ENCODE data around the gene VWA8. TPM values are rescaled to one million over a fixed set of nuclear protein-coding genes. Genes with fewer than 3 reads are reported as not detected.

VWA8 gene
- total and polyA plus RNA-seq, 7 experiments from 2014 or later = 4.8 to 26.3 (median 21.6) TPM

DNA sequence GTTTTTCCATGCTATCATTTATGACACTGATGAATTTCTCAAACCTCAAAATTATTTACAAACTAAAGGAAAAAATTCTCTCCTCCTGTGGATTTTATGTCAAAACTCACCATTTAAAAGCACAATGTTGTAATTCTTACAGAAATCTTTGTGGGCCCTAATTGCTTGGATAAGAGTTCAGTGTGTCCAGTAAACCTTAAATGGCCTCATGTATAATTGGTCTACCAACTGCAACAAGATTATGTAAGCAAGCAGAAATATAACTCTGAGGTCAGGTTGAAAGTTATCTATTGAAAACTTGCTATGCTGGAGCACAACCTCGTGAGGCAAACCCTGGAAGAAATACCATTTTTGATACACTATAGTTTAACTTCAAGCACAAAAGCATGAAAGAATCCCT is 22.0 kb downstream of the VWA8 start:
- Mint-ChIP-seq H3K9me3 (peaks cover 0 to 8% (median 0%) of the 10 kb centered on the region in 11 donors), H3K4me1 (peaks cover 3 to 32% (median 21%) of the 10 kb centered on the region in 7 donors), H3K27me3 (no peaks in the 10 kb centered on the region), H3K27ac (no peak overlapping the region), H3K4me3 (no peak overlapping the region), H3K36me3 (peaks cover 0 to 47% (median 32%) of the 10 kb centered on the region in 5 donors)
- POLR2A ChIA-PET = interaction anchor here (1.1 kb wide), 1 partner anchor 25 kb away, joined by 3 read pairs; no protein-coding TSS in a partner anchor
- H3K4me3 ChIP-seq (ENCODE audit: low read length) = no peak overlapping the region
- no peaks in the 10 kb centered on the region for H3K27me3 ChIP-seq (ENCODE audit: control insufficient read depth in 2 of 2, insufficient read depth in 2 of 2, low read length in 2 of 2)
- H3K4me1 ChIP-seq (ENCODE audit: control insufficient read depth in 2 of 2, insufficient read depth in 2 of 2, low read length in 2 of 2) = no peaks in the 10 kb centered on the region
- peaks cover 0 to 5% (median 0%) of the 10 kb centered on the region in 3 experiments for H3K36me3 ChIP-seq (ENCODE audit: control insufficient read depth in 2 of 3, insufficient read depth in 3 of 3, low read length in 3 of 3)
- H3K9me3 ChIP-seq (ENCODE audit: control insufficient read depth in 2 of 3, low read length in 3 of 3) = no peaks in the 10 kb centered on the region
- ATAC-seq (no peak), DNase-seq (no peak)
- CTCF ChIA-PET = no interaction called here
- H3K27ac ChIP-seq (ENCODE audit: low read depth, low read length) = no peak overlapping the region
- intact Hi-C loops (cut with micrococcal nuclease) = no loop called here

DNA sequence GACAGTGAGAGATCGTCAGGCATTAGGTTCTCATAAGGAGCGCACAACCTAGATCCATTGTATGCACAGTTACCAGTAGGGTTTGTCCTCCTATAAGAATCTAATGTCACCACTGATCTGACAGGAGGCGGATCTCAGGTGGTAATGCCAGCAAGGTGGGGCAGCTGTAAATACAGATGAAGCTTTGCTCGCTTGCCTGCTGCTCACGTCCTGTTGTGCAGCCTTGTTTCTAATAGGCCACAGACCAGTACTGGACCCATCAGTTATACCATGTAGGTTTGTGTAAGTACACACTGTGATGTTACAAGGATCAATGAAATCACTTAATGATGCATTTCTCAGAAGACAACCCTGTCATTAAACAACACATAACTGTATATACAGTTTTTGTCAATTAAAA is 23.5 kb downstream of the VWA8 start:
- H3K27me3 ChIP-seq (ENCODE audit: control insufficient read depth in 2 of 2, insufficient read depth in 2 of 2, low read length in 2 of 2) = no peaks in the 10 kb centered on the region
- H3K36me3 Mint-ChIP-seq = peaks cover 3 to 46% (median 39%) of the 10 kb centered on the region in 5 donors
- ATAC-seq (no peak), DNase-seq (no peak)
- CTCF ChIA-PET = no interaction called here
- H3K27ac ChIP-seq (ENCODE audit: low read depth, low read length) = no peak overlapping the region
- intact Hi-C loops (cut with micrococcal nuclease) = no loop called here
- H3K9me3 Mint-ChIP-seq = peaks cover 0 to 8% (median 1%) of the 10 kb centered on the region in 11 donors
- H3K9me3 ChIP-seq (ENCODE audit: control insufficient read depth in 2 of 3, low read length in 3 of 3) = no peaks in the 10 kb centered on the region
- no peak overlapping the region for H3K4me3 Mint-ChIP-seq
- H3K4me1 ChIP-seq (ENCODE audit: control insufficient read depth in 2 of 2, insufficient read depth in 2 of 2, low read length in 2 of 2) = no peaks in the 10 kb centered on the region
- no peaks in the 10 kb centered on the region for H3K27me3 Mint-ChIP-seq
- no peak overlapping the region for H3K27ac Mint-ChIP-seq
- H3K36me3 ChIP-seq (ENCODE audit: control insufficient read depth in 2 of 3, insufficient read depth in 3 of 3, low read length in 3 of 3) = peaks cover 0 to 1% (median 0%) of the 10 kb centered on the region in 3 experiments
- H3K4me1 Mint-ChIP-seq = peaks cover 0 to 46% (median 32%) of the 10 kb centered on the region in 7 donors
- POLR2A ChIA-PET = no interaction called here
- no peak overlapping the region for H3K4me3 ChIP-seq (ENCODE audit: low read length)

DNA sequence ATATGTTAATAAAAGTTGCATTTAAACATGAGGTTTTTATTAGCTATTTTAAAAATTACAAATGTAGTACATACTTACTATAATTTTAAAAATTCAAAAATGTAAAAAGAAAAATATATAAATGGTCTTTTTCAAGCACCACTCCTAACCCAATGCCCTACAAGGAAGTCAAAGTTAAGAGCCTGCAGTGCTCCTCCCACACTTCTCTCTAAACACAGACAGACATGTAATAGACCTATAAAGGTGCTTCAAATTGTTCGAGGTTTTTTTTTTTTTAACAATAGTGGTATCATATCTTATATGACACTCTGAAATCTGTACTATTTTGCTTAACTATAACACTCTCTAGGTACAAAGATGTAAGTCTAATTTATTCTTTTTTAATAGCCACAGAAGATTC is 25.4 kb downstream of the VWA8 start:
- ATAC-seq (no peak), DNase-seq (no peak)
- no peaks in the 10 kb centered on the region for H3K36me3 ChIP-seq (ENCODE audit: control insufficient read depth in 2 of 3, insufficient read depth in 3 of 3, low read length in 3 of 3)
- ChIA-PET CTCF (no interaction called here), POLR2A (no interaction called here)
- no peak overlapping the region for H3K27ac Mint-ChIP-seq
- peaks cover 3 to 49% (median 39%) of the 10 kb centered on the region in 5 donors for H3K36me3 Mint-ChIP-seq
- H3K4me1 ChIP-seq (ENCODE audit: control insufficient read depth in 2 of 2, insufficient read depth in 2 of 2, low read length in 2 of 2) = no peaks in the 10 kb centered on the region
- H3K4me3 Mint-ChIP-seq = no peak overlapping the region
- peaks cover 0 to 8% (median 2%) of the 10 kb centered on the region in 11 donors for H3K9me3 Mint-ChIP-seq
- no peaks in the 10 kb centered on the region for H3K27me3 Mint-ChIP-seq
- H3K4me1 Mint-ChIP-seq = peaks cover 6 to 44% (median 33%) of the 10 kb centered on the region in 7 donors
- H3K9me3 ChIP-seq (ENCODE audit: control insufficient read depth in 2 of 3, low read length in 3 of 3) = no peaks in the 10 kb centered on the region
- H3K27me3 ChIP-seq (ENCODE audit: control insufficient read depth in 2 of 2, insufficient read depth in 2 of 2, low read length in 2 of 2) = no peaks in the 10 kb centered on the region
- intact Hi-C loops (cut with micrococcal nuclease) = no loop called here
- no peak overlapping the region for H3K27ac ChIP-seq (ENCODE audit: low read depth, low read length)
- no peak overlapping the region for H3K4me3 ChIP-seq (ENCODE audit: low read length)

DNA sequence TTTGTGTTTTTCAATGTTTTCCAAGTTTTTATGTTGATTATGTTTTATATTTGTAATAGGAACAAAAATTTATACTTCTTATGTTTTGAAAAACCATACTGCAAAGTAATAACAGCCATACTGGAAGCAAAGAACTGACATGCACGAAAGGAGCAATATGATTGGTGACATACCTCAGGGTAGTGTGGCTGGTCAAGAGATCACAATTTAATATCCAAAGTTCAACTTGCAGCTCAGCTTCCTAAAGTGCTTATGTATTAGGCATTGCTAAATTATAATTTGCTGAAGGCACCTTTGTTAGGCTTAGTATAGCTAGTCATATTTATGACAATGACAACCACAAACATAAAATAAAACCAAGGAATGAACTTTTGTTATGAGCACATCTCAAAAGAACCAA is 25.9 kb downstream of the VWA8 start:
- peaks cover 6 to 43% (median 29%) of the 10 kb centered on the region in 7 donors for H3K4me1 Mint-ChIP-seq
- no peaks in the 10 kb centered on the region for H3K4me1 ChIP-seq (ENCODE audit: control insufficient read depth in 2 of 2, insufficient read depth in 2 of 2, low read length in 2 of 2)
- peaks cover 0 to 8% (median 2%) of the 10 kb centered on the region in 11 donors for H3K9me3 Mint-ChIP-seq
- DNase-seq (no peak), ATAC-seq (no peak)
- no peaks in the 10 kb centered on the region for H3K27me3 Mint-ChIP-seq
- H3K4me3 ChIP-seq (ENCODE audit: low read length) = no peak overlapping the region
- CTCF ChIA-PET = no interaction called here
- no peaks in the 10 kb centered on the region for H3K36me3 ChIP-seq (ENCODE audit: control insufficient read depth in 2 of 3, insufficient read depth in 3 of 3, low read length in 3 of 3)
- H3K9me3 ChIP-seq (ENCODE audit: control insufficient read depth in 2 of 3, low read length in 3 of 3) = no peaks in the 10 kb centered on the region
- H3K36me3 Mint-ChIP-seq = peaks cover 3 to 50% (median 44%) of the 10 kb centered on the region in 5 donors
- intact Hi-C loops (cut with micrococcal nuclease) = no loop called here
- H3K27me3 ChIP-seq (ENCODE audit: control insufficient read depth in 2 of 2, insufficient read depth in 2 of 2, low read length in 2 of 2) = no peaks in the 10 kb centered on the region
- H3K4me3 Mint-ChIP-seq = no peak overlapping the region
- POLR2A ChIA-PET = no interaction called here
- no peak overlapping the region for H3K27ac ChIP-seq (ENCODE audit: low read depth, low read length)
- no peak overlapping the region for H3K27ac Mint-ChIP-seq

DNA sequence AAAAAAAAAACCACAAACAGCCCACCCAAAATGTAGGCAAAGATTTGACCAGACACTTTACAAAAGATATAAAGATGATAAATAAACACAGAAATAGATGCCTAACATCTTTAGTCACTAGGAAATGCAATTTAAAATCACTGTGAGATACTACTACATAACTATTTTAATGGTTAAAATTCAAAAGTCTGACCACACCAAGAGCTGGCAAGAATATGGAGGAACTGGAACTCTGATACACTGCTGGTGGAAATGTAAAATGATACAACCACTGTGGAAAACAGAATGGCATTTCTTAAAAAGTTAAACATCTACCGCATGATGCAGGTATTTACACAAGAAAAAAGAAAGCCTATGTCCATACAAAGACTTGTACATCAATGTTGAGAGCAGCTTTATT is 26.8 kb downstream of the VWA8 start:
- DNase-seq (no peak), ATAC-seq (no peak)
- Histone ChIP-seq H3K36me3 (ENCODE audit: control insufficient read depth in 2 of 3, insufficient read depth in 3 of 3, low read length in 3 of 3) (no peaks in the 10 kb centered on the region), H3K27ac (ENCODE audit: low read depth, low read length) (no peak overlapping the region), H3K4me1 (ENCODE audit: control insufficient read depth in 2 of 2, insufficient read depth in 2 of 2, low read length in 2 of 2) (no peaks in the 10 kb centered on the region), H3K4me3 (ENCODE audit: low read length) (no peak overlapping the region), H3K27me3 (ENCODE audit: control insufficient read depth in 2 of 2, insufficient read depth in 2 of 2, low read length in 2 of 2) (no peaks in the 10 kb centered on the region), H3K9me3 (ENCODE audit: control insufficient read depth in 2 of 3, low read length in 3 of 3) (no peaks in the 10 kb centered on the region)
- ChIA-PET POLR2A (no interaction called here), CTCF (no interaction called here)
- H3K4me1 Mint-ChIP-seq = peaks cover 7 to 46% (median 30%) of the 10 kb centered on the region in 7 donors
- H3K36me3 Mint-ChIP-seq = peaks cover 3 to 55% (median 47%) of the 10 kb centered on the region in 5 donors
- H3K4me3 Mint-ChIP-seq = no peak overlapping the region
- H3K9me3 Mint-ChIP-seq = peaks cover 0 to 8% (median 2%) of the 10 kb centered on the region in 11 donors
- H3K27ac Mint-ChIP-seq = no peak overlapping the region
- intact Hi-C loops (cut with micrococcal nuclease) = no loop called here
- H3K27me3 Mint-ChIP-seq = no peaks in the 10 kb centered on the region

DNA sequence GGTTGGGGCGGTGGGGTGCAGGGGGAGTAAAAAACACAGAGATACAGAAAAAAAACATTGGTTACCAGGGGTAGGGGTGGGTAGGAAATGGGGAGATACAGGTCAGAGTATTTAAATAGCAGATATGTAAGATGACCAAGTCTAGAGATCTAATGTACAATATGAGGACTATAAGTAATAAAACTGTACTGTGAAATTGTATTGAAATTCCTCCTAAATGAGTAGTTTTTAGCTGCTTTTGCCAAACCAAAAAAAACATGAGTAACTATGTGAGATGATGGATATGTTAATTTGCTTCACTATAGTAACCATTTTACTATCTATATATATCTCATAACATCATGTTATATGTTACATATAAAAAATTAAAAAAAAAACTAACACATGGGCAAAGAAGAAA is 29.6 kb downstream of the VWA8 start:
- Mint-ChIP-seq H3K4me1 (peaks cover 14 to 61% (median 39%) of the 10 kb centered on the region in 7 donors), H3K4me3 (no peak overlapping the region), H3K27ac (peak overlapping the region in 1 of 9 donors; percentile 7), H3K36me3 (peaks cover 3 to 70% (median 58%) of the 10 kb centered on the region in 5 donors), H3K9me3 (peaks cover 0 to 21% (median 5%) of the 10 kb centered on the region in 11 donors), H3K27me3 (no peaks in the 10 kb centered on the region)
- ATAC-seq = no peak
- intact Hi-C loops (cut with micrococcal nuclease) = no loop called here
- Histone ChIP-seq H3K9me3 (ENCODE audit: control insufficient read depth in 2 of 3, low read length in 3 of 3) (no peaks in the 10 kb centered on the region), H3K27me3 (ENCODE audit: control insufficient read depth in 2 of 2, insufficient read depth in 2 of 2, low read length in 2 of 2) (no peaks in the 10 kb centered on the region), H3K4me3 (ENCODE audit: low read length) (no peak overlapping the region), H3K27ac (ENCODE audit: low read depth, low read length) (no peak overlapping the region), H3K4me1 (ENCODE audit: control insufficient read depth in 2 of 2, insufficient read depth in 2 of 2, low read length in 2 of 2) (peaks cover 0 to 6% of the 10 kb centered on the region in 2 donors), H3K36me3 (ENCODE audit: control insufficient read depth in 2 of 3, insufficient read depth in 3 of 3, low read length in 3 of 3) (peaks cover 0 to 9% (median 0%) of the 10 kb centered on the region in 3 experiments)
- ChIA-PET CTCF (interaction anchor here (0.7 kb wide), 1 partner anchor 31 kb away, joined by 5 read pairs; no protein-coding TSS in a partner anchor), POLR2A (interaction anchor here (1.0 kb wide), 1 partner anchor 29 kb away, joined by 3 read pairs; no protein-coding TSS in a partner anchor)
- DNase-seq = no peak

- intact Hi-C loops (cut with micrococcal nuclease) = no loop called here
- H3K36me3 ChIP-seq (ENCODE audit: control insufficient read depth in 2 of 3, insufficient read depth in 3 of 3, low read length in 3 of 3) = peaks cover 0 to 10% (median 0%) of the 10 kb centered on the region in 3 experiments
- peaks cover 0 to 6% (median 5%) of the 10 kb centered on the region in 3 experiments for H3K9me3 ChIP-seq (ENCODE audit: control insufficient read depth in 2 of 3, low read length in 3 of 3)
- no peak overlapping the region for H3K27ac ChIP-seq (ENCODE audit: low read depth, low read length)
- Mint-ChIP-seq H3K27me3 (no peaks in the 10 kb centered on the region), H3K36me3 (peaks cover 8 to 73% (median 58%) of the 10 kb centered on the region in 5 donors), H3K27ac (no peak overlapping the region), H3K4me1 (peaks cover 11 to 55% (median 39%) of the 10 kb centered on the region in 7 donors), H3K4me3 (no peak overlapping the region), H3K9me3 (peaks cover 3 to 32% (median 9%) of the 10 kb centered on the region in 11 donors)
- ATAC-seq = no peak
- H3K4me3 ChIP-seq (ENCODE audit: low read length) = no peak overlapping the region
- H3K4me1 ChIP-seq (ENCODE audit: control insufficient read depth in 2 of 2, insufficient read depth in 2 of 2, low read length in 2 of 2) = peaks cover 0 to 6% of the 10 kb centered on the region in 2 donors
- DNase-seq = no peak
- H3K27me3 ChIP-seq (ENCODE audit: control insufficient read depth in 2 of 2, insufficient read depth in 2 of 2, low read length in 2 of 2) = no peaks in the 10 kb centered on the region
- ChIA-PET POLR2A (no interaction called here), CTCF (no interaction called here)
Observed at GRCh38 chr13:41930154-41930553, 30.8 kb downstream of the VWA8 start.
